SK-N-SH (cell line): ENCODE measurements around the gene SLC26A5. TPM values are rescaled to one million over a fixed set of nuclear protein-coding genes. Genes with fewer than 3 reads are reported as not detected.
A peak's percentile ranks its signal among the peaks of the same experiment; 100 is the strongest.

Experiments used
- CTCF ChIA-PET: fragments of 300-600, 350-600 bp; formaldehyde crosslinking; extraction: SDS; loops from one replicate; lab custom pipeline; 2021; lab: Yijun Ruan, JAX
- POLR2A ChIA-PET: fragments of 350-600 bp; sonication (Branson Sonifier 250); formaldehyde crosslinking; extraction: SDS; loops from one replicate; lab custom pipeline; 2020; ENCODE audit warnings: antibody characterized with exemption, inconsistent platforms; lab: Yijun Ruan, JAX
- DNase-seq: peaks from one replicate; pipeline ENCODE4 v3.0.0; 2012
- H2AFZ ChIP-seq: fragments of 200-600 bp; sonication (generic); 2 replicates; pipeline ENCODE4 v1.8.1; 2016; ENCODE audit warnings: antibody characterized with exemption, mild to moderate bottlenecking, low read depth
- H3F3A ChIP-seq: fragments of 200-600 bp; sonication (generic); replicated peaks from 2 replicates; pipeline ENCODE3; 2016; ENCODE audit warnings: antibody characterized with exemption, mild to moderate bottlenecking; ENCODE audit not compliant: insufficient read depth
- H3K27ac ChIP-seq, 2 experiments: fragments of 200-500 bp in 1 of 2; fragments of 200-600 bp in 1 of 2; sonication (Bioruptor generic) in 1 of 2; sonication (generic), shearing (Covaris generic) in 1 of 2; 2 replicates each; pipeline versions ENCODE4 v1.5.1 to v1.6.1; 2014 to 2016; ENCODE audit warnings: low read depth in 2 of 2, inconsistent platforms in 1 of 2, low read length in 1 of 2, mild to moderate bottlenecking in 1 of 2, mixed read lengths in 1 of 2
- H3K27me3 ChIP-seq: fragments of 200-600 bp; sonication (generic), shearing (Covaris generic); 2 replicates; pipeline ENCODE4 v1.6.1; 2016; ENCODE audit warnings: mixed run types; ENCODE audit not compliant: insufficient read depth
- H3K36me3 ChIP-seq, 2 experiments: fragments of 200-500 bp in 1 of 2; fragments of 200-600 bp in 1 of 2; sonication (Bioruptor generic) in 1 of 2; sonication (generic) in 1 of 2; replicated peaks in 1 of 2; 2 replicates each; pipeline versions ENCODE3 to v1.5.1; 2014 to 2016; ENCODE audit warnings: low read length in 1 of 2, mild to moderate bottlenecking in 1 of 2; ENCODE audit not compliant: insufficient read depth in 2 of 2, control insufficient read depth in 1 of 2
- H3K4me1 ChIP-seq, 2 experiments: fragments of 200-500 bp in 1 of 2; fragments of 200-600 bp in 1 of 2; sonication (Bioruptor generic) in 1 of 2; sonication (generic), shearing (Covaris generic) in 1 of 2; 2 replicates each; pipeline versions ENCODE4 v1.5.1 to v1.6.1; 2014 to 2016; ENCODE audit warnings: low read depth in 1 of 2, low read length in 1 of 2, mixed run types in 1 of 2; ENCODE audit not compliant: insufficient read depth in 2 of 2, control insufficient read depth in 1 of 2
- H3K4me2 ChIP-seq: fragments of 200-600 bp; sonication (generic), shearing (Covaris generic); 2 replicates; pipeline ENCODE4 v1.6.1; 2017; ENCODE audit warnings: mixed run types
- H3K4me3 ChIP-seq, 2 experiments: fragments of 200-500 bp in 1 of 2; fragments of 200-600 bp in 1 of 2; sonication (Bioruptor generic) in 1 of 2; sonication (generic), shearing (Covaris generic) in 1 of 2; 2 replicates each; pipeline versions ENCODE4 v1.5.1 to v1.8.1; 2014 to 2016; ENCODE audit warnings: low read depth in 2 of 2, inconsistent platforms in 1 of 2, low read length in 1 of 2, mild to moderate bottlenecking in 1 of 2, mixed read lengths in 1 of 2, moderate library complexity in 1 of 2
- H3K79me2 ChIP-seq: fragments of 200-600 bp; sonication (generic); 2 replicates; pipeline ENCODE4 v1.8.1; 2017; ENCODE audit warnings: mild to moderate bottlenecking; ENCODE audit not compliant: insufficient read depth
- H3K9ac ChIP-seq: fragments of 200-600 bp; sonication (generic); 2 replicates; pipeline ENCODE4 v1.6.1; 2017; ENCODE audit warnings: mixed run types
- H3K9me2 ChIP-seq: fragments of 200-600 bp; sonication (generic); 2 replicates; pipeline ENCODE4 v1.6.1; 2017; ENCODE audit warnings: mixed run types
- H3K9me3 ChIP-seq: fragments of 200-600 bp; sonication (generic); 2 replicates; pipeline ENCODE4 v1.6.1; 2017; ENCODE audit warnings: mixed run types, mild to moderate bottlenecking, moderate library complexity
- H4K20me1 ChIP-seq: fragments of 200-600 bp; sonication (generic); 2 replicates; pipeline ENCODE4 v1.6.1; 2017; ENCODE audit warnings: mild to moderate bottlenecking, mixed run types; ENCODE audit not compliant: insufficient read depth
- EP300 ChIP-seq, 2 experiments: IDR thresholded peaks; 2 replicates each; pipeline versions ENCODE4 v1.4.0 to v1.6.1; 2012; ENCODE audit warnings: borderline replicate concordance in 1 of 2, low read depth in 1 of 2, low read length in 1 of 2
- EZH2phosphoT487 ChIP-seq: fragments of 200-600 bp; sonication (generic); IDR thresholded peaks from 2 replicates; pipeline ENCODE4 v1.6.1; 2017; ENCODE audit warnings: low read depth, mixed run types, mild to moderate bottlenecking, antibody characterized with exemption, moderate library complexity, borderline replicate concordance
- GABPA ChIP-seq: IDR thresholded peaks from 2 replicates; pipeline ENCODE4 v1.4.0; 2012; ENCODE audit warnings: low read depth, mild to moderate bottlenecking
- MEF2A ChIP-seq: IDR thresholded peaks from 2 replicates; pipeline ENCODE4 v1.4.0; 2012; ENCODE audit warnings: low read depth, borderline replicate concordance
- MXI1 ChIP-seq: IDR thresholded peaks from 2 replicates; pipeline ENCODE4 v1.6.1; 2012; ENCODE audit warnings: mild to moderate bottlenecking, low read depth, low read length, improper control_type of control experiment
- NRF1 ChIP-seq: IDR thresholded peaks from 2 replicates; pipeline ENCODE4 v1.6.1; 2012; ENCODE audit warnings: low read depth, mild to moderate bottlenecking, low read length
- RAD21 ChIP-seq: IDR thresholded peaks from 2 replicates; pipeline ENCODE4 v1.6.1; 2012; ENCODE audit warnings: mild to moderate bottlenecking, low read length
- RCOR1 ChIP-seq: fragments of 150-350 bp; IDR thresholded peaks from 2 replicates; pipeline ENCODE4 v1.6.1; 2017; ENCODE audit warnings: antibody characterized with exemption, low read length
- RXRA ChIP-seq: IDR thresholded peaks from 2 replicates; pipeline ENCODE4 v1.4.0; 2012; ENCODE audit warnings: low read depth, mild to moderate bottlenecking, borderline replicate concordance
- SMC3 ChIP-seq: IDR thresholded peaks from 2 replicates; pipeline ENCODE4 v1.6.1; 2012; ENCODE audit warnings: low read depth, low read length, improper control_type of control experiment
- TAF1 ChIP-seq: IDR thresholded peaks from 2 replicates; pipeline ENCODE4 v1.6.1; 2012; ENCODE audit warnings: low read depth, mild to moderate bottlenecking, low read length, moderate library complexity, borderline replicate concordance
- WGBS: methylation state at CpG from one replicate; pipeline ENCODE4 v1.1.6; 2017; ENCODE audit warnings: low lambda C conversion rate; 5-methylcytosine and 5-hydroxymethylcytosine counted together
- polyA plus RNA-seq, 3 experiments: library from polyadenylated mRNA; depleted of rRNA; stranded (reverse); fragments of >200 nt; gene quantifications; 2 replicates each; pipeline ENCODE4 v1.2.3, GENCODE V29; 2012
- TF ChIP-seq, protein P1 (sequence below): IDR thresholded peaks from 2 replicates; pipeline ENCODE4 v1.6.1; 2012; ENCODE audit warnings: mild to moderate bottlenecking, low read depth, low read length, moderate library complexity
- TF ChIP-seq, protein P2 (sequence below): IDR thresholded peaks from 2 replicates; pipeline ENCODE4 v1.4.0; 2012; ENCODE audit warnings: low read depth, borderline replicate concordance
- TF ChIP-seq, protein P3 (sequence below): IDR thresholded peaks from 2 replicates; pipeline ENCODE4 v1.4.0; 2012; ENCODE audit warnings: low read depth

The SLC26A5 gene
- polyA plus RNA-seq, 1 of the 3 experiments (the other 2 are of a cell fraction) = not detected

DNA sequence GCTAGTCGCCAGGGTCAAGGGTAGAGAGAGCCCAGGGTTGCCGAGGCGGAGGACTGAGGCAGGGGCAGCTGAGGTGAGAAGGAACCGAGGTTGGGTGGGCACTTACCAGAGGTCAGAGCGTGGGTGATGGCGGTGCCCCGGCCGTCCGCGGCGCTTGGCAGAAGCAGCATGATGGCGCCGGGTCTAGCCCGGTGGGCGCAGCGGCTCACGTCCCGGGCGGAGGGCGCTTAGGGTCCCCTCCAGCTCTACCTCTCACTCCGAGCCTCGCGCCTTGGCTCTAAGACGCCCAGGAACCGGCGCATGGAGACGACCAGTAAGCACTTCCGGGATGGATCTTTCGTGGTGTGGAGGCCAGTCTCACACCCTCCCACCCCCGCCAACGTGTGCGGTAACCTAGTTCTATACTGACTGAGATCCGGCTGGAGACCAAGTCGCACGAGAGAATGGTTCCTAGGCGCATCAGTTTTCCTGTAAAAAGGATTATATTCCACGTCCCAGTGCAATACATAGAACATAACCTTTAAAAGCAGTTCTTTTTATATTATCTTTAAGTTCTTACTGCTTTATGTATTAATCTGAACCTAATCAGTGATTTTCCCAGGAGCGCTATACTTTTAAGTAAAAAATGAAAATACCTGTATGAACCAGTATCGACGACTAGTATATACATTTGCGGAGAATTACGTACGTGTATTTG is 101.4 kb downstream of the SLC26A5 start, which contains the start of gene DNAJC2 (continued):
- TF ChIP-seq, protein P1, sequence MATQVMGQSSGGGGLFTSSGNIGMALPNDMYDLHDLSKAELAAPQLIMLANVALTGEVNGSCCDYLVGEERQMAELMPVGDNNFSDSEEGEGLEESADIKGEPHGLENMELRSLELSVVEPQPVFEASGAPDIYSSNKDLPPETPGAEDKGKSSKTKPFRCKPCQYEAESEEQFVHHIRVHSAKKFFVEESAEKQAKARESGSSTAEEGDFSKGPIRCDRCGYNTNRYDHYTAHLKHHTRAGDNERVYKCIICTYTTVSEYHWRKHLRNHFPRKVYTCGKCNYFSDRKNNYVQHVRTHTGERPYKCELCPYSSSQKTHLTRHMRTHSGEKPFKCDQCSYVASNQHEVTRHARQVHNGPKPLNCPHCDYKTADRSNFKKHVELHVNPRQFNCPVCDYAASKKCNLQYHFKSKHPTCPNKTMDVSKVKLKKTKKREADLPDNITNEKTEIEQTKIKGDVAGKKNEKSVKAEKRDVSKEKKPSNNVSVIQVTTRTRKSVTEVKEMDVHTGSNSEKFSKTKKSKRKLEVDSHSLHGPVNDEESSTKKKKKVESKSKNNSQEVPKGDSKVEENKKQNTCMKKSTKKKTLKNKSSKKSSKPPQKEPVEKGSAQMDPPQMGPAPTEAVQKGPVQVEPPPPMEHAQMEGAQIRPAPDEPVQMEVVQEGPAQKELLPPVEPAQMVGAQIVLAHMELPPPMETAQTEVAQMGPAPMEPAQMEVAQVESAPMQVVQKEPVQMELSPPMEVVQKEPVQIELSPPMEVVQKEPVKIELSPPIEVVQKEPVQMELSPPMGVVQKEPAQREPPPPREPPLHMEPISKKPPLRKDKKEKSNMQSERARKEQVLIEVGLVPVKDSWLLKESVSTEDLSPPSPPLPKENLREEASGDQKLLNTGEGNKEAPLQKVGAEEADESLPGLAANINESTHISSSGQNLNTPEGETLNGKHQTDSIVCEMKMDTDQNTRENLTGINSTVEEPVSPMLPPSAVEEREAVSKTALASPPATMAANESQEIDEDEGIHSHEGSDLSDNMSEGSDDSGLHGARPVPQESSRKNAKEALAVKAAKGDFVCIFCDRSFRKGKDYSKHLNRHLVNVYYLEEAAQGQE = peak; percentile 71; the same call in 1 of the 2 replicates
- TF ChIP-seq TAF1 (peak; percentile 98), RAD21 (no peak), GABPA (peak; percentile 95), MXI1 (peak; percentile 99), EZH2phosphoT487 (no peak), NRF1 (no peak)
- TF ChIP-seq, protein P2, sequence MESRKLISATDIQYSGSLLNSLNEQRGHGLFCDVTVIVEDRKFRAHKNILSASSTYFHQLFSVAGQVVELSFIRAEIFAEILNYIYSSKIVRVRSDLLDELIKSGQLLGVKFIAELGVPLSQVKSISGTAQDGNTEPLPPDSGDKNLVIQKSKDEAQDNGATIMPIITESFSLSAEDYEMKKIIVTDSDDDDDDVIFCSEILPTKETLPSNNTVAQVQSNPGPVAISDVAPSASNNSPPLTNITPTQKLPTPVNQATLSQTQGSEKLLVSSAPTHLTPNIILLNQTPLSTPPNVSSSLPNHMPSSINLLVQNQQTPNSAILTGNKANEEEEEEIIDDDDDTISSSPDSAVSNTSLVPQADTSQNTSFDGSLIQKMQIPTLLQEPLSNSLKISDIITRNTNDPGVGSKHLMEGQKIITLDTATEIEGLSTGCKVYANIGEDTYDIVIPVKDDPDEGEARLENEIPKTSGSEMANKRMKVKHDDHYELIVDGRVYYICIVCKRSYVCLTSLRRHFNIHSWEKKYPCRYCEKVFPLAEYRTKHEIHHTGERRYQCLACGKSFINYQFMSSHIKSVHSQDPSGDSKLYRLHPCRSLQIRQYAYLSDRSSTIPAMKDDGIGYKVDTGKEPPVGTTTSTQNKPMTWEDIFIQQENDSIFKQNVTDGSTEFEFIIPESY = peak; percentile 73; the same call in 1 of the 2 replicates

DNA sequence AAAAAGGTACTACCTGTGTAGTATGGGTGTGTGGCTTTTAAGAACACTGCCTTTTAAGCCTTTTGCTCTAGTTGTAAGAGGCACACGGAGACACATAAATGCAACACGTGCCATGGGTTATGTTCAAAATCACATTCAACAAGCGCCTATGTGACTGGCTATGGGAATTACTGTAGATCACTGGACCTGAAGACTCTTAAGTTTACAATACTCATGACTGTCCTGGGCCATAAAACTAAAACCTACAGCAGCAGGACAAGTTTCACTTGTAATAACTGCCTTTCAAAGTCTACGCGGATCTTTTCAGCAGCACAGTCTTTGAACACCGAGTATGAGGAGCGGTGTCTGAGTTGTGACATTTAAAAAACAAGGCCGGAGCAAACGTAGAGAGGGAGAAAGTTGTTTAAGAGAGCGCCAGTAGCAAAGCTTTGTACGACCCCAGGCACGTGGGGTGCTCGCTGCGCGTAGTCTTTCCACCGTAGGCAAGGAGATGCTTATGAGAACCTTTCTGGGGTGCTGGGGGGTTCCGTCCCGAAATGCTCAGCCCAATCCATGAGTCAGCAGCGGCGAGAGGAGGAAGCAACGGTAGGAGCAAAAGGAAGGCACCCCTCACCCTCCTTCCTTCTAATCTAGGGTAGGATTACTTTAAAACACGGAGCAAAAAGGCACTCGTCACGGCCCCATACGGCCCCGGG is 102.1 kb downstream of the SLC26A5 start:
- peaks cover 84% of the 10 kb centered on the region for H3K79me2 ChIP-seq
- TF ChIP-seq MEF2A (no peak), TAF1 (peak; percentile 16; the same call in 1 of the 2 replicates), MXI1 (0 out of 2 replicates have a peak, but pooled peaks have one; percentile 40), RXRA (no peak), RCOR1 (no peak), EP300 (IDR thresholded peaks at IDR 0.05; ENCODE audit: borderline replicate concordance in 1 of 2, low read depth in 1 of 2, low read length in 1 of 2) (no peak), SMC3 (no peak)
- TF ChIP-seq, protein P3, sequence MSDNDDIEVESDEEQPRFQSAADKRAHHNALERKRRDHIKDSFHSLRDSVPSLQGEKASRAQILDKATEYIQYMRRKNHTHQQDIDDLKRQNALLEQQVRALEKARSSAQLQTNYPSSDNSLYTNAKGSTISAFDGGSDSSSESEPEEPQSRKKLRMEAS = peak; percentile 67
- TF ChIP-seq, all 33 proteins: peak for 3
- H3K9me2 ChIP-seq = no peaks in the 10 kb centered on the region
- H3K27me3 ChIP-seq = no peaks in the 10 kb centered on the region
- peaks cover 5 to 16% of the 10 kb centered on the region in 2 experiments; a peak in 2 of 4 replicates for H3K4me1 ChIP-seq
- WGBS = 4% methylated on average over 26 of the region's 26 CpGs
- ChIA-PET CTCF (no interaction called here), POLR2A (interaction anchor here (1.3 kb wide), 1 partner anchor 12 kb away, joined by 3 read pairs; no protein-coding TSS in a partner anchor)
- peak; percentile 19 for DNase-seq
- H3K4me2 ChIP-seq = peak overlapping the region; percentile 77
- H3K4me3 ChIP-seq = peak overlapping the region; percentile 74 to 76
- H3K9ac ChIP-seq = peak overlapping the region; percentile 84
- H3K9me3 ChIP-seq = no peaks in the 10 kb centered on the region
- peaks cover 13 to 28% of the 10 kb centered on the region in 2 experiments for H3K36me3 ChIP-seq
- H3K27ac ChIP-seq = peak overlapping the region; percentile 74 to 77
- peaks cover 5% of the 10 kb centered on the region; the same call in 1 of the 2 replicates for H4K20me1 ChIP-seq
- H3F3A ChIP-seq = peaks cover 5% of the 10 kb centered on the region
- H2AFZ ChIP-seq = peak overlapping the region; percentile 99
